Heart left ventricle (tissue), 13 donors: ENCODE results near the gene SLC2A14.

Experiments
- CTCF ChIP-seq, 12 donors: fragments of 200-600 bp; sonication (generic) in 4 of 12; IDR thresholded peaks; one replicate each; pipeline versions ENCODE4 v1.5.0 to v1.8.0; 2018 to 2022; ENCODE audit warnings: antibody characterized with exemption in 12 of 12, mild to moderate bottlenecking in 5 of 12
- POLR2A ChIP-seq, 2 donors: fragments of 450-650 bp; IDR thresholded peaks; one replicate each; pipeline ENCODE4 v1.6.1; 2017; ENCODE audit warnings: antibody characterized with exemption in 2 of 2, mild to moderate bottlenecking in 2 of 2, moderate library complexity in 2 of 2
- donor health status: ischemic (EF 13 %, LVEDD 7.1; RV severe dilation, severe dysfunction).
- donor health status: DM: no; HTN: yes; CAD: no.
- donor health status: DM: no; HTN: no; CAD: no.
- donor health status: ischemic (EF 25% LVEDD 6.9; RV normal size, moderate dysfunction).
- donor health status: ischemic (EF 25% LVEDD 5.7; RV mildly dilated, moderate dysfunction).
- donor health status: ischemic (EF 35%, LVEDD 5.7; RV mildly dilated, moderate dysfunction).
- donor health status: nonischemic (EF 11% LVEDD 7.7; RV severe dilation, severe dysfunction).
- donor health status: DM: yes; HTN: yes; CAD: no.
- donor health status: PGD.
- donor health status: ischemic (EF 29% LVEDD 5.4; RV normal size, mild dysfunction).
- donor health status: nonischemic (EF 23%, LVEDD 6.1; RV moderate dilation, normal function).

GRCh38 chr12:7869137-7869536, 3.6 kb downstream of the SLC2A14 start:
- TF ChIP-seq POLR2A (IDR thresholded peaks at IDR 0.05) (no peak), CTCF (IDR thresholded peaks at IDR 0.05) (no peak)
